Keratinocyte (primary cell): ENCODE measurements around the gene GET3. TPM values are rescaled to one million over a fixed set of nuclear protein-coding genes. Genes with fewer than 3 reads are reported as not detected.
"Not testable (repeated sequence)": the region's sequence is repeated elsewhere in the genome, so short reads cannot be mapped to it uniquely, and the experiment has no call there.

Source experiments
- DNase-seq: peaks from one replicate; pipeline ENCODE4 v3.0.0-alpha.2; 2011; ENCODE audit warnings: low read depth, missing footprints, low spot score
- FAIRE-seq: peaks from 2 replicates; lab custom pipeline; 2011; peaks lifted over from hg19 to GRCh38; lab: Jason Lieb, UNC
- H2AFZ ChIP-seq: 2 replicates; pipeline ENCODE4 v1.6.0; 2012; ENCODE audit warnings: low read length, control low read depth, inconsistent platforms; ENCODE audit not compliant: control insufficient read depth
- H3K27ac ChIP-seq: 2 replicates; pipeline ENCODE4 v1.5.1; 2011; ENCODE audit warnings: low read length; ENCODE audit not compliant: control insufficient read depth, insufficient read depth
- H3K27me3 ChIP-seq: 3 replicates; pipeline ENCODE4 v1.6.0; 2011; ENCODE audit warnings: low read length; ENCODE audit not compliant: control insufficient read depth, insufficient read depth; ENCODE audit errors: extremely low read depth
- H3K36me3 ChIP-seq, 2 experiments: 2 replicates in 1 of 2; 3 replicates in 1 of 2; pipeline ENCODE4 v1.5.1; 2011; ENCODE audit warnings: low read length in 2 of 2, mild to moderate bottlenecking in 1 of 2; ENCODE audit not compliant: control insufficient read depth in 2 of 2, insufficient read depth in 2 of 2; ENCODE audit errors: extremely low read depth in 1 of 2
- H3K4me1 ChIP-seq: 3 replicates; pipeline ENCODE4 v1.5.1; 2011; ENCODE audit warnings: low read length; ENCODE audit not compliant: control insufficient read depth, insufficient read depth; ENCODE audit errors: extremely low read depth
- H3K4me2 ChIP-seq: 3 replicates; pipeline ENCODE4 v1.6.0; 2011; ENCODE audit warnings: low read depth, low read length; ENCODE audit not compliant: control insufficient read depth, insufficient read depth; ENCODE audit errors: extremely low read depth
- H3K4me3 ChIP-seq, 3 experiments: fragments of 200-600 bp in 1 of 3; sonication (generic) in 1 of 3; 2 replicates in 2 of 3; 3 replicates in 1 of 3; pipeline ENCODE4 v1.5.1; 2011 to 2016; ENCODE audit warnings: low read length in 3 of 3, mild to moderate bottlenecking in 3 of 3, control low read depth in 2 of 3, inconsistent platforms in 1 of 3, low read depth in 1 of 3, mixed read lengths in 1 of 3, mixed run types in 1 of 3, moderate library complexity in 1 of 3; ENCODE audit not compliant: control insufficient read depth in 2 of 3, insufficient read depth in 2 of 3; ENCODE audit errors: extremely low read depth in 1 of 3
- H3K79me2 ChIP-seq: 2 replicates; pipeline ENCODE4 v1.6.0; 2012; ENCODE audit warnings: low read length; ENCODE audit not compliant: control insufficient read depth, insufficient read depth
- H3K9ac ChIP-seq: 3 replicates; pipeline ENCODE4 v1.6.0; 2011; ENCODE audit warnings: low read length; ENCODE audit not compliant: control insufficient read depth, insufficient read depth; ENCODE audit errors: extremely low read depth
- H3K9me1 ChIP-seq: 3 replicates; pipeline ENCODE4 v1.6.0; 2011; ENCODE audit warnings: low read length; ENCODE audit not compliant: control insufficient read depth, insufficient read depth; ENCODE audit errors: extremely low read depth
- H3K9me3 ChIP-seq: 2 replicates; pipeline ENCODE4 v1.5.1; 2012; ENCODE audit warnings: low read depth, low read length; ENCODE audit not compliant: control insufficient read depth
- H4K20me1 ChIP-seq: 3 replicates; pipeline ENCODE4 v1.6.0; 2011; ENCODE audit warnings: low read length; ENCODE audit not compliant: control insufficient read depth, insufficient read depth; ENCODE audit errors: extremely low read depth
- CTCF ChIP-seq, 3 experiments: IDR thresholded peaks in 1 of 3; conservative IDR thresholded peaks in 1 of 3; optimal IDR thresholded peaks in 1 of 3; 2 replicates in 2 of 3; 3 replicates in 1 of 3; pipeline versions ENCODE3 to v1.5.1; 2011; ENCODE audit warnings: low read length in 3 of 3, mild to moderate bottlenecking in 3 of 3, moderate library complexity in 2 of 3, control low read depth in 1 of 3, inconsistent platforms in 1 of 3; ENCODE audit not compliant: insufficient read depth in 2 of 3; ENCODE audit errors: extremely low read depth in 1 of 3
- EZH2 ChIP-seq: IDR thresholded peaks from one replicate; pipeline ENCODE4 v1.6.1; 2012; ENCODE audit warnings: inconsistent platforms, mild to moderate bottlenecking, low read length, moderate library complexity
- dilution Hi-C: fragments of 300-500 bp; cut with MboI; formaldehyde crosslinking; loops from one replicate; pipeline ENCODE4 v1.7.0; 2020; ENCODE audit warnings: low sequenced_read_pairs; ENCODE audit not compliant: extremely low pct_ligation_motif_present
- polyA plus RNA-seq, 5 experiments: library from polyadenylated mRNA; depleted of rRNA in 3 of 5; stranded (reverse) in 3 of 5; stranded (forward) in 1 of 5; unstranded in 1 of 5; fragments of >200 nt; gene quantifications; 1 replicate in 1 of 5; 2 replicates in 3 of 5; 3 replicates in 1 of 5; pipeline versions ENCODE4 v1.2.1 to v1.2.3, GENCODE V29; 2011 to 2012; ENCODE audit warnings: missing spikeins in 2 of 5, low read depth in 1 of 5, low replicate concordance in 1 of 5

Gene GET3
- polyA plus RNA-seq, 1 donor (not counting 4 experiments of a cell fraction or from before 2014, with no cell fraction given): 104 TPM

- no peak for FAIRE-seq
- H3K36me3 ChIP-seq: peaks cover 7 to 14% of the 10 kb centered on the region in 2 experiments
These were observed 14.0 kb upstream of the GET3 start for GRCh38 chr19:12723381-12723640.

DNA sequence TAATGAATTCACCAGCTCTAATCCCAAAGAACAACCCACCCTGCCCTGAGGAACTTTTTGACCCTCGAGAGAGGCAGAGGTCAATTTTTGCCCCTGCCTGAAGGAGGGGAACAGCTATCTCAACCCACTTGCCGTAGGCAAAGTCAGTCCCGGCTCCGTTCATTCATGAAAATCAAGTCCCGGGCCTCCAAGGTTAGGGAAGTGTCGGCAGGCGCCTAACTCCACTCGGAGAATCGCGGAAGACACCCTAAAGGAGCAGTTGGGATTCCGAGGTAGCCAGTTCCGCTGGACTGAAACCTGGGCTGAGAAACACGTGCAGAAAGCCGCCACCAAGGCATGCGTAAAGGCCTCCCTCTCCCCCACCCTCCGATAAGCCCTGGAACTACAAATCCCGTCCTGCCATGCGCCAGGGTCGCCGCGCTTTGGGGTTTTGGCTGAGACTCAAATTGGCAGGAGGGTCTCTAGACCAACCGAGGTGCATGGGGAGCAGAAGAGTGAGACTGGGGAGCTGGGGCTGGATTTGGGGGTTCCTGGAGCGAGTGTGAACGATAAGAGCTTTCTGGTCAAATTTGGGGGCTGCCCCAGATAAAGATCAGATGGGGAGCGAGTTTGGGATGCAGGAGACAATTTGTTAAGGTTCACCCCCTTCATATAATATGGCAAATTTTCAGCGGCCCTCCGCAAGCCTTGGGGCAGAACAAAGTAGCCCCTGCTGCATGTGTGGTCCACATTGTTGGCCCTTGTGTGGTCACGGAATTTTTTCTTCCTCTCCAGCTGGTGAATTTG is 13.5 kb upstream of the GET3 start, which contains the start of gene TNPO2:
TNPO2 (minus strand) TSS at position 292 of the 786 bp plus-strand sequence. CDS start 2,955 bp downstream, outside the sequence.
- Histone ChIP-seq H3K4me1 (peaks cover 21% of the 10 kb centered on the region), H3K4me3 (peak within 1 kb of the TSS; percentile 77 to 92 (median 90)), H3K9me3 (no peaks in the 10 kb centered on the region), H3K36me3 (peaks cover 5 to 18% of the 10 kb centered on the region in 2 experiments), H3K9ac (peak within 1 kb of the TSS; percentile 90), H3K27me3 (no peaks in the 10 kb centered on the region), H3K9me1 (no peaks in the 10 kb centered on the region), H4K20me1 (peaks cover 5% of the 10 kb centered on the region), H3K4me2 (peak within 1 kb of the TSS; percentile 84), H3K79me2 (peaks cover 48% of the 10 kb centered on the region), H3K27ac (peak within 1 kb of the TSS; percentile 93), H2AFZ (peak within 1 kb of the TSS; percentile 34)
- FAIRE-seq (peak; percentile 41), DNase-seq (no peak)
- dilution Hi-C loops: no loop called here
- TF ChIP-seq EZH2 (no peak), CTCF (optimal IDR thresholded peaks at IDR 0.05 in 1 of 3, IDR thresholded peaks at IDR 0.05 in 1 of 3, conservative IDR thresholded peaks at IDR 0.05 in 1 of 3; ENCODE audit: extremely low read depth in 1 of 3, insufficient read depth in 2 of 3, low read length in 3 of 3) (no peak)

More at GRCh38 chr19:12723381-12723640, 14.0 kb upstream of the GET3 start:
- Histone ChIP-seq H4K20me1 (peaks cover 6% of the 10 kb centered on the region), H3K4me3 (peak overlapping the region; percentile 77 to 92 (median 90)), H3K9me1 (no peaks in the 10 kb centered on the region), H3K9me3 (no peaks in the 10 kb centered on the region), H2AFZ (peak overlapping the region; percentile 17), H3K9ac (peak overlapping the region; percentile 90), H3K27me3 (no peaks in the 10 kb centered on the region), H3K79me2 (peaks cover 51% of the 10 kb centered on the region), H3K4me1 (peaks cover 24% of the 10 kb centered on the region), H3K27ac (peak overlapping the region; percentile 93), H3K4me2 (peak overlapping the region; percentile 84)
- DNase-seq: no peak
- TF ChIP-seq EZH2 (no peak), CTCF (optimal IDR thresholded peaks at IDR 0.05 in 1 of 3, IDR thresholded peaks at IDR 0.05 in 1 of 3, conservative IDR thresholded peaks at IDR 0.05 in 1 of 3; ENCODE audit: extremely low read depth in 1 of 3, insufficient read depth in 2 of 3, low read length in 3 of 3) (no peak)
- dilution Hi-C loops: no loop called here

GRCh38 chr19:12725612-12726011 is 11.7 kb upstream of the GET3 start:
- H3K4me3 ChIP-seq, H3K9me1 ChIP-seq, H4K20me1 ChIP-seq, FAIRE-seq, H2AFZ ChIP-seq, H3K4me2 ChIP-seq, H3K27me3 ChIP-seq, H3K9ac ChIP-seq, DNase-seq, H3K9me3 ChIP-seq, H3K27ac ChIP-seq, dilution Hi-C loops: not testable (repeated sequence)
- Histone ChIP-seq H3K4me1 (peaks cover 13% of the 10 kb centered on the region), H3K36me3 (peaks cover 10 to 22% of the 10 kb centered on the region in 2 experiments), H3K79me2 (peaks cover 40% of the 10 kb centered on the region)
